NCI-H2107 treated with DMSO at 0.1 percent for 48 hours (cell line): ENCODE measurements around the gene SSBP3.
"Not testable (repeated sequence)": the region's sequence is repeated elsewhere in the genome, so short reads cannot be mapped to it uniquely, and the experiment has no call there.

Source experiments
- DNase-seq: peaks from one replicate; lab custom pipeline; 2025; ENCODE audit not compliant: unreplicated experiment; lab: John Stamatoyannopoulos, UW

The SSBP3 gene

DNA sequence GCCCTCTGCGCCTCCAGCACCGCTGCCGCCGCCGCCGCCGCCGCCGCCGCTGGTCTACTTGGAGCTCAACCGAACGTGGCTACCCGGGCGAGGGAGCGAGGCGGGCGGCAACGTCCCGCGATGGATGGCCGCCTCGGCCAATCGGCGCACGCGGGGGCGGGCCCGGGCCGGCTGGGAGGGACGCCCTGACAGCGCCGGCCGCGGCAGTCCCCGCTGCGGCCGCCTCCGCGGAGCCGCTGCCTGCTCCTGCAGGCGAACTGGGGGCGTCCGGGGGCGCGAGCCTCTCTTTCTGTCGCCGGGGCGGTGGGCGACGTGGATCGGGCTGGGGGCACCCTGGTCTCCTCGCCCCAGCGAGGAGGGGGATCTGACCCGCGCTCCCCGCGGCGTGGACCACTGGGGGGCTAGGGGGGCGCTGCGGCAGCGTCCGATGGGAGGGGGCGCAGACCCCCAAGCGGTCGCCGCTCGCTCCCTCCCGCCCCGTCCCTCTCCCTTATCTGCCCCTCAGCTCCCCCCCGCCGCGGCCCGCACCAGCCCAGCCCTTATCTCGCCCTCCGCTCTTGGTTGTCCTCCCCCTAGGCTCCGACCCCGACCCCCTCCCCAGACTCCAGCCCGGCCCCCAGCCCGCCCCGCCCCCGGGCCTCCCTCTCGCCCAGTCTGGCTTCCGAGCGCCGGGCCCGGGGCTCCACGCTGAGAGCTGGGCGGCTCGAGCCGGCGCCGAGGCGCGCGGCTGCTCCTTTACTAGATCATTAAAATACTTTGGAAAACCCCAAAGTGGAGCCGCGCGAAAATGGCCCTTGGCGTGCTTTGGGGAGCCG, at the start of gene SSBP3:
Gene SSBP3 (minus strand): TSS at position 56 of the 815 bp plus-strand sequence.
- peak; percentile 83 for DNase-seq

DNA sequence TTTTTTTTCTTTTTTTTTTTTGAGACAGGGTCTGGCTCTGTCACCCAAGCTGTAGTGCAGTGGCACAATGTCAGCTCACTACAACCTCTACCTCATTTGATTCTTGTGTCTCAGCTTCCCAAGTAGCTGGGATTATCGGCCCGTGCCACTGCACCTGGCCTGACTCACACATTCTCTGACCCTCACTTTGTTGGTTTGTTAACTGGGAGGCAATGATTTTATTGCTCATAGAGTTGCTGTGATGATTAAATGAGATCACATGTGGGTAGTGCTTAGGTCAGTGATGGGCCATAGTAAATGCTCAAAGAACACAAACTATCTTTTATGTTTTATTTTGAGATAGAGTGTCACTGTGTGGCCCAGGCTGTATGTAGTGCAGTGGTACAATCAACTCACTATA, 47.3 kb upstream of the SSBP3 start:
- DNase-seq = no peak

DNA sequence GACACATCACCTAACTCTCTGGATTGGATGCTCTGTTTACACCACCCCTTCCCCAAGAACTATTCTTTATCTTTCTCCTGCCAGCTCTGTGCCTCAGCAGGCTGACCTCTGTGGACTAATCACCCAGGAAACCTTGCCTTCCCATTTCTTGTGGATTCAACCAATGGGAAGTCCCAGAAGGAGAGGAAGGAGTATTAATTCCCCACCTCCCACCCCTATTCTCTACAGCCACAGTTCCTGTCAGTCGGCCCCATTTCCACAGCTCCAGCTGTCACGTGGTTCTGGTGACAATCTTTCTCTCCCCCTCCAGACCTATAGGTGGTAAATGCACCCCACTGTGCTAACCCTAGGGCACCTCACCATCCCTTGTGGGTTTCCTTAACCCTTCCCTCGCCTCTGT, 46.8 kb upstream of the SSBP3 start:
- DNase-seq = no peak

DNA sequence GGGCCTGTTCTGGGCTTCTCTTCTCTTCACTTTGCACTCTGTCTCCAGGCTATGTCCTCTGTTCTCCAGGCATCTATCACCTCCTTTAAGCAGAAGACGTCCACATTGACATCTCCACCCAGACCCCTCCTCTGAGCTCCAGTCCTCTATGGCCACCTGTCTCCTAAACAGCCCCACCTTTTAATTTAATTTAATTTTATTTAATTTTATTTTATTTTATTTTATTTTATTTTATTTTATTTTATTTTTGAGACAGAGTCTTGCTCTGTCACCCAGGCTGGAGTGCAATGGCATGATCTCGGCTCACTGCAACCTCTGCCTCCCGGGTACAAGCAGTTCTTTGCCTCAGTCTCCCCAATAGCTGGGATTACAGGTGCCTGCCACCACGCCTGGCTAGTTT, 43.2 kb upstream of the SSBP3 start:
- not testable (repeated sequence) for DNase-seq

DNA sequence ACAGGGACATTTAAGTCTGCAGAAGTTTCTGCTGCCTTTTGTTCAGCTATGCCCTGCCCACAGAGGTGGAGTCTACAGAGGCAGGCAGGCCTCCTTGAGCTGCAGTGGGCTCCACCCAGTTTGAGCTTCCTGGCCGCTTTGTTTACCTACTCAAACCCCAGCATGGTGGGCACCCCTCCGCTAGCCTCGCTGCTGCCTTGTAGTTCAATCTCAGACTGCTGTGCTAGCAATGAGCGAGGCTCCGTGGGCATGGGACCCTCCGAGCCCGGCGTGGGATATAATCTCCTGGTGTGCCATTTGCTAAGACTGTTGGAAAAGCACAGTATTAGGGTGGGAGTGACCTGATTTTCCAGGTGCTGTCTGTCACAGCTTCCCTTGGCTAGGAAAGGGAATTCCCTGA, 42.6 kb upstream of the SSBP3 start:
- DNase-seq = not testable (repeated sequence)

DNA sequence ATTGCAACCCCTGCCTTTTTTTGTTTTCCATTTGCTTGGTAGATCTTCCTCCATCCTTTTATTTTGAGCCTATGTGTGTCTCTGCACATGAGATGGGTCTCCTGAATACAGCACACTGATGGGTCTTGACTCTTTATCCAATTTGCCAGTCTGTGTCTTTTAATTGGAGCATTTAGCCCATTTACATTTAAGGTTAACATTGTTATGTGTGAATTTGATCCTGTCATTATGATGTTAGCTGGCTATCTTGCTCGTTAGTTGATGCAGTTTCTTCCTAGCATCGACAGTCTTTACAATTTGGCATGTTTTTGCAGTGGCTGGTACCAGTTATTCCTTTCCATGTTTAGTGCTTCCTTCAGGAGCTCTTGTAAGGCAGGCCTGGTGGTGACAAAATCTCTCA, 40.9 kb upstream of the SSBP3 start:
- not testable (repeated sequence) for DNase-seq

DNA sequence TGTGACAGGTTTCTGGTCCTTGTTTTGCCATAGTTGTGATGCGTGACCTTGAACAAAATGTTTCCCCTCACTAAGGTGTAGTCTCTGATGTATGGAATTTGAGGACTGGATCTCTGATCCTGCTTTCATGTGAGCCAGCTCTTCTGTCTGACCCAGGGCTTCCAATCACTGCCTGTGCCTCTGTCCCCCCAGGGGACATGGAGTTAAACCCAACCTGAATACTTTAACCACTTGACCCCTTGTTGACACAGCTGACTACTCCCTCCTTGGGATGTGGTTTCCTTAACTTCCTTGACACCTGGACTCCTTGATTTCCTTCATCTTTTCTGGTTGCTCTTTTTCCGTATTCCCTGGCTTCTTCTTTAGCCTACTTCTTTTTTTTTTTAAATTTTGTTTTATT, 36.0 kb upstream of the SSBP3 start:
- no peak for DNase-seq

DNA sequence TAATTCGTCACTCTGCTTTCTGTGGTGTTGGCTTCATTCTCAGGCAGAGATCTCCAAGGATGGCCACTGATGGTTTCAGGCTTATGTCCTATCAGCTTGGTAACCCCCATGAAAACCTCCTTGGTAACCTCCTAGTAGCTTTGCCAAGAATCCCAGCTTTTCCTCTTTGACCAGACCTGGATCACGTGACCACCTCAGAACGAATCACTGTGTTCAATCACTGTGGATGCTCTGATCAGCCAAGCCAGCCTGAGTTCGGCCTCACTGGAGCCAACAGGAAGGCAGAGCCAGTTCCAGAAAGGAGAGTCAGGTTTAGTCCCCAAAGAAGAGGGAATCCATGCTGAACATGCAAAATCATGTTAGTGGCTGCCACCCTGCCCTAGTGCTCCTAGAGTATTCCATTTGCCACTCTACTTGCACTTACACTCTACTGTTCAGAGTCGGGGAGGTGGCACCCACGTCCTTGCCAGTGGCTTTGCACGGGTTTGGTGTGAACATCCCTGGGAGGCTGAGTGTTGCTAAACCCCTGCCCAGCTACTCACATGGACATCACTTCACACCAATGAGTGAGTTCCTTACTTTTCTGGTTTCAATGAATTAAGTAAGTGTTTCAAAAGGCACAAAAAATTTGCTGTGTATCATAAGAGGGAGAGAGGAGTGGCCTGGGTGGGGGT, 33.5 kb upstream of the SSBP3 start:
- no peak for DNase-seq

DNA sequence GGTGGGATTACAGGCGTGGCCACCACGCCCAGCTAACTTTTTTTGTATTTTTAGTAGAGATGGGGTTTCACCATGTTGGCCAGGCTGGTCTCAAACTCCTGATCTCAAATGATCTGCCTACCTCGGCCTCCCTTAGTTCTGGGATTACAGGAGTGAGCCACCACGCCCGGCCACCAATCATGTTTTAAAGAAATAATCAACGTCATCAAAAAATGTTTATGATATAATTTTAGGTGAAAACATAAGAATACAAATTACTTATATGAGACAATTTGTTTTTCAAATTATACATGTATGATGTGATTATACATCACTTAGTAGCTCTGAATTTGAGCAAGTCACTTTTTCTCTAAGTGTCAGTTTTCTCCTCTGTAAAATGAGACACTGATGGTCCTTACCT, 31.6 kb upstream of the SSBP3 start:
- no peak for DNase-seq

DNA sequence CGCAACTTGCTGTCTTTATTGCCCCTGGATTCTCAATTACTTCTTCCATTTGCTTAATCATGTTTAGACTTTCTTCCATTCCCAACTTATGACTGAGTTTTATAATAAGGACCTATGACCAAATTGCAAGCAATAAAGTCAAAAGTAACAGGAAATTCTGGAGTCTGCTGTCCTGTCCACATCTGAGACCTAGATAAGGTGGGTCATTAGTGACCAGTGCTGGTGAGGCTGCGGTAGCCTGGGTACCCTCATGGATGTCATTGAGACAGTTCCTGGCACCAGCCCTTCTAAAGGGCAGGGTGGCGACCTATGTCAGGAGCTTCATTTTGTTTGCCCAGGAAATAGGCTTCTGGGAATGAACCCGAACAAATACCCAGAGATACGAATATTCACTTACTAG, 30.6 kb upstream of the SSBP3 start:
- no peak for DNase-seq

DNA sequence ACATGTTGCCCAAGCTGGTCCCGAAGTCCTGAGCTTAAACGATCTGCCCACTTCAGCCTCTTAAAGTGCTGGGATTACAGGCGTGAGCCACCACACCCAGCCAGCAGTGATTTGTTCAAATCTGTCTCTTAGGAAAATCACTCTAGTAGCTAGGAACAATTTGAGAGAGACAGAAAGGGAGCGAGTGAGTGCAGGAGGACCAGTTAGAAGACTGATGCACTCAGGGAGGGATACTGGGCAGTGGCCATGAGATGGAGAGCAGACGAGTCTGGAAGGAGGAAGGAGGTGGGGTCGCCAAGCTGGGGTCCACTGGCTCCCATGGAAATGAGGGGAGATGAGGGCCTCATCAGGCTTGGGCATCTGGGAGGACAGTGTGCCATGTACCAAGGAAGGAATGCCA, 23.6 kb upstream of the SSBP3 start:
- no peak for DNase-seq

DNA sequence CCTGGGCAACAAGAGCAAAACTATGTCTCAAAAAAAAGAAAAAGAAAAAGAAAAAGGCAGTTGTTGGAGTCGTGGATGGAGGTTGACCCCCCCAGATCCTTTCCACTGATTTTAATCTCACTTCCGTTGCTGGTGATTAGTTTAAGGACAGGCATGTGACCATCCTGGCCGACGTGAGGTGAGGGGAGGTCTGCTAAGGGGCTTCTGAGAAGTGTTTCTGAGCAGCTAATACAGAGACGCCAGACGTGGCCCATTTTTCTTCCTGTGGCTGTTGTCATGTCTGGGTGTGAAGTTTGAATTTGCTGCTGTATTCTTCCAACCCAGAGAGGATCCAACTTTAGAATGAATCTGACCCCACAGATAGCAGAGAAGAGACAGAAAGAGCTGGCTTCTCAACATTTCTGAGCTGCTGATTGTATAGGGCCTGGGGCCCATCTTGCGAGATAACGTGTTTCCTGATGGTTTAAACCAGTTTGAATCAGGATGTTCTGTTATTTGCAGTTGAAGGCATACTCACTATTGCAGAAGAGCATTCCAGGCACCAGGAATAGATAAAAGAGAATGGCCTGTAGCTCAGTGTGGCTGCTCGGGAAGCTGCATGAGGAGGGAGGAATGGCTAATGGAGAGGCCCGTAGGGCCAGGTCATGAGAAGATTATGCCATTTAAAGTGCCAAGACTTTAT, 22.8 kb upstream of the SSBP3 start:
- DNase-seq = no peak

DNA sequence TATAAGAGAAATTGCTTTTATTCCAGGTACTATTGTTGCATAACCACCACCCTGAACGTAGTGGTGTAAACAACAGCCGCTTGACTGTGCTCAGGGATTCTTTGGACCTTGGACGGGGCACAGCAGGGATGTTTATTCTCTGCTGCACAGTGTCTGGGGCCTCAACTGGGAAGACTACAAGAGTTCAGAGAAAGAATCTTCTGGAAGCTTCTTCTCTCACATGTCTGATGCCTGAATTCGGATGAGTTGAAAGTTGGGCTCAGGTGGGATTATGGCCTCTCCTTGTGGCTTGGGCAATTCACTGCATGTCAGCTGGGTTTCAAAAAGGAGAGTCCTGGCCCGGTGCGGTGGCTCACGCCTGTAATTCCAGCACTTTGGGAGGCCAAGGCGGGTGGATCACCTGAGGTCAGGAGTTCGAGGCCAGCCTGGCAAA, 19.0 kb upstream of the SSBP3 start:
- DNase-seq = no peak

DNA sequence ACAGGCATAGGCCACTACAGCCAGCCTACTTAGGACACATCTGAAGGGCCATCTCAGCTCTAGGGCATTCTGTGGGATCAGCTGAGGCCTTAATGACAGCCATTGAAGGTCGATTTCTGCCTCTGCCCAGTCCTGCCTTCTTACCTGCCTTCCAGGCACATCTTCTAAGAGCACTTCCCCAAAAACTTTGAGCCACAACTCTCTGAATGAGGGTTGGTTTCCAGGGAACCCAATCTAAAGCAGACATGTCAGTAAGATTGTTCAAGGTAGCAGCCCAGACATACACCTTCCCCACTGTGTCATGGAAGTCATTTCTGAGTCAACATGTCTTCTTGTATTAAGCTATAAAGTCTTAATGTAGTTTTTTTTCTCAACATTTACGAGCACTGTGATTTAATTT, 18.2 kb upstream of the SSBP3 start:
- no peak for DNase-seq

DNA sequence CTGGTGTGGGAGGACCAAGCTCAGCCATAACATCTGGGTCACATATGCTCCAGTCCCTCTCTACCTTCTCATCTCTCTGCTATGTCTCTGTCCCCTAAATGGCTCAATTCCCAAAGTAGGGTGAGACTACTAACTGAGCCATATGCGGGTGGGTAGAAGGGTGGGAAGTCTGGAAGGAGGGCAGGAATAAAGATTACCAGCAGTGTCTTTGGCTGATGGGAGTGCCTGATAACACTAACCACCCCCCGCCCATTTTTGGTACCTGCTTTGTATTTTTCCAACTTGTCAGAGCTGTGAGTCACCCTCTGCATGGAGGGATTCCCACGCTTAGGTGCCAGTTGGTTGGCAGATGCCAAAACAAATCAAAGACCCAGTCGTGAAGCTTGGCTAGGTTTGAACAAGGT, 14.9 kb upstream of the SSBP3 start:
- no peak for DNase-seq

DNA sequence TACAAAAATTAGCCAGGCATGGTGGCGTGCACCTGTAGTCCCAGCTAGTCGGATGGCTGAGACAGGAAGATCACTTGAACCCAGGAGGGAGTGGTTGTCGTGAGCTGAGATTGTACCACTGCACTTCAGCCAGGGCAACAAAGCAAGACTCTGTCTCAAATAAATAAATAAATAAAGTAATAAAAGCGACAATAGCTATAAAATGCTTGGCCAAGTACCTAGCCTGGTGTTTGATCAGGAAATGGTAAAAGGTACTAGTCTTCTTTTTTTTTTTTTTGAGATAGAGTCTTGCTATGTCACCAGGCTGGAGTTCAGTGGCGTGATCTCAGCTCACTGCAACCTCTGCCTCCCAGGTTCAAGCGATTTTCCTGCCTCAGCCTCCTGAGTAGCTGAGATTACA, 12.4 kb upstream of the SSBP3 start:
- not testable (repeated sequence) for DNase-seq

DNA sequence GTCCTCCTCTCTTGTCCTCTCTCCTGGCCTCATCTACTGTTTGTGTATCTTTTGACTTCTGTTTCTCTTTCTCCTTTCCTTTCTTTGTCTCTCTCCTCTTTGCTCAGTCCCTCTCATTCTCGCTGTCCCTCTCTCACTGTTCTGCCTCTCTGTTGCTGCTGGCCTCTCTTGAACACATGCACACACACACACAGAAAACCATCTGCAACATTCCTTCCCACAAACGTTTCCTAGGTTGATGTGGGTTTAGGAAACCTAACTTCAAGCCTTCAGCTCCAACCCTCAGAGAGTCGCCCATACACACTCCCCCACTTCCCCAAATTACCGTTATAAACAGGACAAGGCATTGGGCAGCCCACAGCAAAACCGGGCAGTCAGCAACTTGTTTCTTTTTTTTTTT, 10.9 kb upstream of the SSBP3 start:
- DNase-seq = no peak

DNA sequence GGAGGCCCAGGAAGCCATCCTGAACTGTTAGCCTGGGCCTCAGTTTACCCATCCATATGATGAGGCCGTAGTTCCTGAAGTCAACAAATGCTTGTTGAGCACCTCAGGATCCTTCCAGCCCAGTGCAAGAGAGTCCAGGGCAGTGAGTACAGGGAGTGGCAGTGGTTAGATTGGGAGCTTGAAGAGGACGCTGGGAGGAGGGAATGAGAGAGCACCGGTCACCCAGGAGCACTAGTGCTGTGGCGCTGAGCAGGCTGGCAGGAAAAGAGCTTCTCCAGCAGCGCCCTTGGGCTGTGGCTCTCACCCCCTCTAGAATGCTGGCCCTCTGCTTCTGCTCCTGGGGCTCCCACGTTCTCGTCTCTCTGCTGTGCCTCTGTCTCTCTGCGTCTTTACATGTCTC, 10.2 kb upstream of the SSBP3 start:
- no peak for DNase-seq

DNA sequence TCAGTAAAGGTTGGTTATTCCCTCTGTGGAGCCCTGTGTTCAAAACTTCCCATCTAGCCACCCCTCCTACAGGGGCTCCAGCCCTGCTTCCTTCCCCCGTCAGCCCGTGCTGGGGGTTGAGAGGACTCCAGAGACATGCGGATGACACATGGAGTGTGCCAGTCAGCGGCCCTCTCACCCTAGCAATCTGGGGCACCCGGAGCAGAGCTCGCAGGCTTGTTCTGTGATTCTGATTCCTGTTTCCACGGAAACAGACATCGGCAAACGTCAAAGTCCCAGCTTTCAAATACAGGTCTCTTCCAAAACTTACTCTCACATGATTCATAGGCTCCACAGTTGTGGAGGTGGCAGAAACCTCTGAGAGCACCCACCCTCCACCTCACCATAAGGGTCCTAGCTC, 9.8 kb upstream of the SSBP3 start:
- no peak for DNase-seq

DNA sequence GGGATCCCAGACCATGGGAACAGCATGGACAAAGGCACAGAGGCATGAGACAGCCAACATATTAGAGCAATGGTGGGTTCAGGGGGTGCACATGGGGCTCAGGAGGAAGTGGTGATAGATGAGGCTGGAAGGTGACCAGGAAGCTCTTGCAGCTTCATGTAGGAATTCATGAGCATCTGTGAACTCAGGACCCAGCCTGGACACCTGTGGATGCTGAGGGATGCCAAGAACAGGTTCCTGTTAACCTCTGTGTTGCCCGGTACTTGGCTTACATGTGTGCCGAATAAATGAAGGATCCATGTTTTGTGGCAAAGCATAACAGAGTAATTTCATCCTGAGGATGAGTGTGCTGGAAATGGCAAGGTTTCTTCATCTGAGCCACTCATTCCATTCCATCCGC, 9.3 kb upstream of the SSBP3 start:
- DNase-seq = no peak

DNA sequence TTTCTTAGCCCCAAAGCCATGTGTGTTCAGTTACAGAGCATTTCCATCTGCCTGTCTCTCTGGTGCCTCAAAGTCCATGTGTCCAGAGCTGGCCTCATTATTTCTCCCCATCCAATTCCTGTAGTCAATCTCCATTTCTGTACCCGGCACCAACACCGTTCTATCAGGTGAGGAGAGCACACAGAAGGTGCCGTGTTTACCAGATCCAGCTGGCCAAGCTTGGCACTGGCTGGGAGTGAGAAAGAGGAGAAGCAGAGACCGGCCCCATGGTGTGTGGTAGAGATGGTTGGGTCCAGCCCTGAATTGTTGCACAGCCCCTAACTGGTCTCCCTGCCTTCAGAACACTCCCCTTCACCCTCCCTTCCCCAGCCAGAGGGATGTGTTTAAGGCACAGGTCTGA, 7.5 kb upstream of the SSBP3 start:
- no peak for DNase-seq

DNA sequence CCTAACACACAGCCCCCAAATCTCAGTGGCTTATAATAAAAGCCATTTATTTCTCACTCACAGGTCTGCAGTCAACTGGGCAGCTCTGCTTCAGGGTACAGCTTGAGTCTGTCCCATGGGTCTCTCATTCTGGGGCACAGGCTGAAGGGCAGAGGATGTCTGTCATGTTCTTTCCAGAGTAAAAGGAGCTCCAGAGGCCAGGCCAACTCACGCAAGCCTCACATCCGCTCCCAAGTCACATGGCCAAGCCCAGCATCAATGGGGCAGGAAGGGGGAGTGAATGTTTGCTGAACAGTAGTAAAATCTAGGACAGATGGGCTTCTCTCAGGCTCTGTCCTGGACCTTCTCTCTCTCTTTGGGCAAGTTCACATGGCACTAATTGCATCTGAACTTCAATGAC, 7.1 kb upstream of the SSBP3 start:
- no peak for DNase-seq
